Adrenal gland (tissue), 12 donors: ENCODE data around the gene TFCP2L1. TPM values are rescaled to one million over a fixed set of nuclear protein-coding genes. Genes with fewer than 3 reads are reported as not detected.
A peak's percentile ranks its signal among the peaks of the same experiment; 100 is the strongest.

ENCODE experiments used
- DNase-seq, 7 donors: peaks; one replicate each; pipeline ENCODE4 v3.0.0-alpha.2; 2019 to 2020
- H3K27ac ChIP-seq, 5 donors: fragments of 200-600 bp; sonication (generic) in 4 of 5; 1 replicate in 3 of 5; 2 replicates in 2 of 5; pipeline versions ENCODE4 v1.5.1 to v1.8.0; 2016 to 2020; ENCODE audit warnings: mild to moderate bottlenecking in 1 of 5
- H3K27me3 ChIP-seq: fragments of 200-600 bp; 2 replicates; pipeline ENCODE4 v1.8.0; 2021
- H3K36me3 ChIP-seq, 2 donors: fragments of 200-600 bp; replicated peaks in 1 of 2; 1 replicate in 1 of 2; 2 replicates in 1 of 2; pipeline versions ENCODE4 v1.5.1 to v1.8.0; 2018 to 2022
- H3K4me1 ChIP-seq, 2 donors: fragments of 200-600 bp; replicated peaks in 1 of 2; 1 replicate in 1 of 2; 2 replicates in 1 of 2; pipeline versions ENCODE4 v1.5.1 to v1.8.0; 2018 to 2021
- H3K4me3 ChIP-seq, 4 donors: fragments of 200-600 bp; sonication (generic) in 3 of 4; one replicate each; pipeline ENCODE4 v1.5.1; 2016 to 2018
- H3K9me3 ChIP-seq, 3 donors: fragments of 200-600 bp; sonication (generic) in 1 of 3; replicated peaks in 1 of 3; 1 replicate in 2 of 3; 2 replicates in 1 of 3; pipeline versions ENCODE4 v1.5.1 to v1.8.0; 2016 to 2021
- POLR2A ChIP-seq, 2 donors: fragments of 450-650 bp; IDR thresholded peaks; one replicate each; pipeline ENCODE4 v1.6.1; 2017; ENCODE audit warnings: antibody characterized with exemption in 2 of 2, mild to moderate bottlenecking in 2 of 2, moderate library complexity in 1 of 2
- WGBS, 4 donors: extraction: QIAGEN DNeasy Blood & Tissue Kit in 2 of 4; methylation state at CpG; one replicate each; pipeline versions ENCODE4 v1.1.5 to v1.1.7; 2013 to 2017; 5-methylcytosine and 5-hydroxymethylcytosine counted together
- intact Hi-C, 2 donors: fragments of 100-400 bp; cut with DNase I; formaldehyde crosslinking; loops; one replicate each; pipeline versions ENCODE4 v1.14.1 to v1.15.0; 2022 to 2023
- polyA plus RNA-seq, 3 donors: library from polyadenylated mRNA; stranded (reverse); fragments of 200-250 nt in 2 of 3; fragments of 350-450 nt in 1 of 3; fragmentation: Illumina TruSeq in 1 of 3; extraction: RNeasy Lipid Tissue Mini Kit (QIAGEN cat#74804) in 1 of 3; gene quantifications; one replicate each; pipeline ENCODE4 v1.2.3, GENCODE V29; 2013 to 2014
- total RNA-seq, 9 donors: library from RNA; depleted of rRNA in 4 of 9; stranded (reverse); fragments of >200 nt in 4 of 9; fragments of 120-200 nt in 1 of 9; fragmentation: NEBNext Ultra II Directional in 1 of 9; extraction: Animal tissue kit (Norgen Biotek cat#: 25700) in 1 of 9; gene quantifications; one replicate each; pipeline versions ENCODE4 v1.1.0 to v1.2.4, GENCODE V29; 2013 to 2023
- TF ChIP-seq, protein P1 (sequence below), 6 experiments: fragments of 450-650 bp in 4 of 6; fragments of 200-600 bp in 2 of 6; sonication (generic) in 1 of 6; IDR thresholded peaks; 1 replicate in 5 of 6; 2 replicates in 1 of 6; pipeline versions ENCODE4 v1.5.1 to v1.8.0; 2016 to 2021; ENCODE audit warnings: antibody characterized with exemption in 6 of 6, mild to moderate bottlenecking in 2 of 6, moderate library complexity in 1 of 6
- donor health status: healthy with polysubstance abuse.
- donor health status: Bipolar disorder and iron deficiency.
- donor health status: DM: yes; HTN: yes; CAD: no.
- donor health status: DM: no; HTN: no; CAD: no.
- donor health status: DM: no; HTN: no; CAD: no.
- donor health status: DM: yes; HTN: yes; CAD: no.

The TFCP2L1 gene
- total and polyA plus RNA-seq, 12 donors, result 0.17 to 2.5 (median 0.87) TPM

DNA sequence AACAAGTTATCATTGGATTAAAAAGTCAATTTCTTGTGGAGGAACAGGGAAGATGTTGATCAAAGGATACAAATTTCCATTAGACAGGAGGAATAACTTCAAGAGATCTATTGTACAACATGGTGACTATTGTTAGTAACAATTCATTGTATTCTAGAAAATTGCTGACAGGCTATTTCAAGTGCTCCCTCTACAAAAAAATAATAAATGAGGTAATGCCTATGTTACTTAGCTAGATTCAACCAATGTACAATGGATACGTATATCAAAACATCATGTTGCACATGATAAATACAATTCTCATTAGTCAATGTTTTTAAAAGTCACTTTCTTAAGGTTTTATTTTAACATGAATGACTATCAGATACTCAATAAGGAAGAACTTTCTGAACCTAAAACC is 33.5 kb downstream of the TFCP2L1 start:
- WGBS, 4 donors, result 66 to 76% (median 74%) methylated on average over 1 of the region's 1 CpG
- intact Hi-C loops, result no loop called here
- no peak for TF ChIP-seq POLR2A (IDR thresholded peaks at IDR 0.05)
- TF ChIP-seq, protein P1, sequence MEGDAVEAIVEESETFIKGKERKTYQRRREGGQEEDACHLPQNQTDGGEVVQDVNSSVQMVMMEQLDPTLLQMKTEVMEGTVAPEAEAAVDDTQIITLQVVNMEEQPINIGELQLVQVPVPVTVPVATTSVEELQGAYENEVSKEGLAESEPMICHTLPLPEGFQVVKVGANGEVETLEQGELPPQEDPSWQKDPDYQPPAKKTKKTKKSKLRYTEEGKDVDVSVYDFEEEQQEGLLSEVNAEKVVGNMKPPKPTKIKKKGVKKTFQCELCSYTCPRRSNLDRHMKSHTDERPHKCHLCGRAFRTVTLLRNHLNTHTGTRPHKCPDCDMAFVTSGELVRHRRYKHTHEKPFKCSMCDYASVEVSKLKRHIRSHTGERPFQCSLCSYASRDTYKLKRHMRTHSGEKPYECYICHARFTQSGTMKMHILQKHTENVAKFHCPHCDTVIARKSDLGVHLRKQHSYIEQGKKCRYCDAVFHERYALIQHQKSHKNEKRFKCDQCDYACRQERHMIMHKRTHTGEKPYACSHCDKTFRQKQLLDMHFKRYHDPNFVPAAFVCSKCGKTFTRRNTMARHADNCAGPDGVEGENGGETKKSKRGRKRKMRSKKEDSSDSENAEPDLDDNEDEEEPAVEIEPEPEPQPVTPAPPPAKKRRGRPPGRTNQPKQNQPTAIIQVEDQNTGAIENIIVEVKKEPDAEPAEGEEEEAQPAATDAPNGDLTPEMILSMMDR (IDR thresholded peaks at IDR 0.05), result no peak

DNA sequence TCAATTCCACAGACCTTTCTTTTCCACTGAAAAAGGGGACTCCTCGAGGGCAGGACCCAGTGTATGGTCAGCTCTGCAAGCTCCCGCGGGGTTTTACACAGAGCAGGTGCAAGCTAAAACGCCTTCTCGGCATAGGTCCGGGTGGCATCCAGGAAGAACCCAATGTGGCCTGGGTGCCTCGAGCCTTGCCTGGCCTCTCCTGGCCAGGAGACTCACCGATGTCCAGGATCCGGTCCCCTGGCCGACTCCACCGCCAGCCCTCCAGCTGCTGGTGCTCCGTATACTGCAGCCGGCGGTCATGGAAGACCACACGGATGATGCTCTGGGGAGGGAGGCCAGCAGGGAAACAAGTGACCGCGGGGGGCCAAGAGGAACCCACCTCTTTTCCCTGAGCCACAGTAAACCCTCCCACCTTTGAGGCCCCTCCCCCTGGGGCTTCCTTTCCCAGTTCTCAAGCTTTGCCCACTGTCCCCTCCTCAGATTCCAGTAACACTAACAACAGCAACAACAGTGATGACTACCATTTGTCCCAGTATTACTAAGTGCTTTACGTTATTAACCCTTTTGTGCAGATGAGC is 36.1 kb downstream of the TFCP2L1 start:
- Histone ChIP-seq H3K27ac (no peak overlapping the region), H3K9me3 (no peaks in the 10 kb centered on the region), H3K4me3 (no peak overlapping the region), H3K4me1 (no peaks in the 10 kb centered on the region), H3K36me3 (no peaks in the 10 kb centered on the region), H3K27me3 (no peaks in the 10 kb centered on the region)
- no peak for TF ChIP-seq POLR2A (IDR thresholded peaks at IDR 0.05)
- TF ChIP-seq, protein P1 (IDR thresholded peaks at IDR 0.05), result no peak
- 82 to 93% (median 85%) methylated on average over 6 to 18 of the region's 18 CpGs for WGBS, 4 donors
- DNase-seq, result no peak
- intact Hi-C loops, result no loop called here

More for the DNA sequence above, 33.5 kb downstream of the TFCP2L1 start:
- Histone ChIP-seq H3K27ac (no peak overlapping the region), H3K9me3 (no peaks in the 10 kb centered on the region), H3K4me1 (no peaks in the 10 kb centered on the region), H3K36me3 (no peaks in the 10 kb centered on the region), H3K4me3 (no peak overlapping the region), H3K27me3 (no peaks in the 10 kb centered on the region)
- DNase-seq, result no peak

DNA sequence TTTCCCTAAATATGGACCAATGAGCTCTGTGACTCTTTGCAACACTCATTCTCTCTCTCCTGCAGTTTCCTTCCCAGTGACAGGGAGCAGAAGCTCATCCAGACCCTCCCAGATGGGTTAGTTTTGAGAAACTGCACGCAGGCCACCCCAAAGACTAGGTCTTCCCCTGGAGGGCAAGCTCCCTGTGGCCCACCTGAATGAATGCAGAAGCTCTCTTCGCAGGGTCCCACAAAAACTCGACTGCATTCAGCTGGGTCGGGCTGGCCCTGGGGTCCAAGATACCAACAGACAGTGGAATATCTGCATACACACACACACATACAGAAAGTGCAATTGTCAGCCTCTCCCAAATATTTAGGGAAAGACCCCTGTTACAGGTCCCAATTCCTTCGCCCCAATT is 37.0 kb downstream of the TFCP2L1 start:
- DNase-seq, result no peak
- TF ChIP-seq POLR2A (IDR thresholded peaks at IDR 0.05), result no peak
- TF ChIP-seq, protein P1 (IDR thresholded peaks at IDR 0.05), result no peak
- H3K9me3 ChIP-seq, result no peaks in the 10 kb centered on the region
- no peaks in the 10 kb centered on the region for H3K36me3 ChIP-seq
- no peaks in the 10 kb centered on the region for H3K27me3 ChIP-seq
- WGBS, 4 donors, result 83 to 89% (median 87%) methylated on average over 5 of the region's 5 CpGs
- H3K4me3 ChIP-seq, result no peak overlapping the region
- H3K4me1 ChIP-seq, result no peaks in the 10 kb centered on the region
- intact Hi-C loops, result no loop called here
- H3K27ac ChIP-seq, result no peak overlapping the region

DNA sequence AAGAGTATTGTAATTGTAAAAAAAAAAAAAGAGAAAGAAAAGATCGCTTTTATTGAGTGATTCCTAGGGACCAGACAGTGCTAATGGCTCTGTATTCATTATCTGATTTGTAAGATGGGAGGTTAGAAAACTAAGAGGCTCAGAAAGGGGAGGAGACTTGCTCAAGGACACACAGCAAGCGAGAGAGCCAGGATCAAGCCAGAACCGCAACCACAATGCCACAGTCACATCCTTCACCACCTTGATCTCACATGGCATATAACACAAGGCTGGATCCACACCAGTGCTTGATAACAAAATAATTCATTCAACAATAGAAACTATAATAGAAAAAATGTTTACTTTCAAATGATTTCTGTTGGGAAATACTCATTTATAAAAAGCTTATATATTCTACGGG is 37.5 kb downstream of the TFCP2L1 start:
- intact Hi-C loops, result no loop called here
- no peak overlapping the region for H3K27ac ChIP-seq
- H3K36me3 ChIP-seq, result no peaks in the 10 kb centered on the region
- no peaks in the 10 kb centered on the region for H3K4me1 ChIP-seq
- H3K9me3 ChIP-seq, result no peaks in the 10 kb centered on the region
- peak in 1 of 7 donors; percentile 20 for DNase-seq
- TF ChIP-seq, protein P1 (IDR thresholded peaks at IDR 0.05), result no peak
- no peak for TF ChIP-seq POLR2A (IDR thresholded peaks at IDR 0.05)
- 59 to 74% (median 66%) methylated on average over 4 of the region's 4 CpGs for WGBS, 4 donors
- H3K27me3 ChIP-seq, result no peaks in the 10 kb centered on the region
- no peak overlapping the region for H3K4me3 ChIP-seq
